Gastroesophageal sphincter (tissue), 3 donors: ENCODE data around the gene TEX2.

Source experiments
- EP300 ChIP-seq: sonication (generic); formaldehyde crosslinking; IDR thresholded peaks from one replicate; pipeline ENCODE4 v1.6.1; 2017; ENCODE audit warnings: antibody characterized with exemption, mild to moderate bottlenecking
- POLR2A ChIP-seq, 2 donors: fragments of 450-650 bp; IDR thresholded peaks; one replicate each; pipeline ENCODE4 v1.6.1; 2017; ENCODE audit warnings: antibody characterized with exemption in 2 of 2, mild to moderate bottlenecking in 2 of 2, moderate library complexity in 1 of 2
- TF ChIP-seq, protein P1 (sequence below), 4 experiments: fragments of 200-600 bp in 2 of 4; fragments of 450-650 bp in 2 of 4; sonication (generic) in 1 of 4; IDR thresholded peaks; one replicate each; pipeline ENCODE4 v1.5.1; 2017 to 2019; ENCODE audit warnings: antibody characterized with exemption in 4 of 4, mild to moderate bottlenecking in 2 of 4, moderate library complexity in 2 of 4

DNA sequence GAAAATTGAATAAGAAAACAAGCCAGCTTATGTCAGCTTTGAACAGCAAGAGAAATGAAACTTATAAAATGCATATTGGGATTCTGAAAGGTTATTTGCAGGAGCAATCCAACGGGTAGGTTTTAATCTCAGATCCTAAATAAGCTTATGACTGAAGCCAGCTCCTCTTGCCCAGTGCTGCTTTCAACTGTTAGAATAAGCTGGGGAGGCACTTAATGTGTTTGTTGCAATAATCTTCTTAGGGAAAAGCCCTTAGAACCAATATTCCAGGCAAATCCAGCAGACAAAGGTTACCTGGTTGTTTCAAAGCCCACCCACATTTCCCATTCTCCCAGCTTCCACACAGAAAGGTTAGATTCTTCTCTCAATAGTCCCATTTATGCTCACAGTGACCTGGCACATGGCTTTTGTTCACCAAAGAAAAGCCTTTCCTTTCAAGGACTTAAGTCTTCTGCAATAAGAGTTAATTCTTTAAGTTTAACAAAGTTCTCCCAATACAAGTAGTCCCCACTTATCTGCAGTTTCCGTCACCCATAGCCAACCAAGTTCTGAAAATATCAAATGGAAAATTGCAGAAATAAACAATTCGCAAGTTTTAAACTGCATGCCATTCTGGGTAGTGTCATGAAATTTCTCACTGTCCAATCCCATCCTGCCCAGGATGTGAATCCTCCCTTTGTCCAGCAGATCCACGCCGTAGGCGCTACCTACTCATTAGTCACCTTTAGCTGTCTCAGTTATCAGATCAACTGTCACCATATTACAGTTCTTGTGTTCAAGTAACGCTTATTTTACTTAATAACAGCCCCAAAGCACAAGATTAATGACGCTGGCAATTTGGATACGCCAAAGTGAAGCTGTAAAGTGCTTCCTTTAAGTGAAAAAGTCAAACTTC is 5.9 kb downstream of the TEX2 start:
- TF ChIP-seq, protein P1, sequence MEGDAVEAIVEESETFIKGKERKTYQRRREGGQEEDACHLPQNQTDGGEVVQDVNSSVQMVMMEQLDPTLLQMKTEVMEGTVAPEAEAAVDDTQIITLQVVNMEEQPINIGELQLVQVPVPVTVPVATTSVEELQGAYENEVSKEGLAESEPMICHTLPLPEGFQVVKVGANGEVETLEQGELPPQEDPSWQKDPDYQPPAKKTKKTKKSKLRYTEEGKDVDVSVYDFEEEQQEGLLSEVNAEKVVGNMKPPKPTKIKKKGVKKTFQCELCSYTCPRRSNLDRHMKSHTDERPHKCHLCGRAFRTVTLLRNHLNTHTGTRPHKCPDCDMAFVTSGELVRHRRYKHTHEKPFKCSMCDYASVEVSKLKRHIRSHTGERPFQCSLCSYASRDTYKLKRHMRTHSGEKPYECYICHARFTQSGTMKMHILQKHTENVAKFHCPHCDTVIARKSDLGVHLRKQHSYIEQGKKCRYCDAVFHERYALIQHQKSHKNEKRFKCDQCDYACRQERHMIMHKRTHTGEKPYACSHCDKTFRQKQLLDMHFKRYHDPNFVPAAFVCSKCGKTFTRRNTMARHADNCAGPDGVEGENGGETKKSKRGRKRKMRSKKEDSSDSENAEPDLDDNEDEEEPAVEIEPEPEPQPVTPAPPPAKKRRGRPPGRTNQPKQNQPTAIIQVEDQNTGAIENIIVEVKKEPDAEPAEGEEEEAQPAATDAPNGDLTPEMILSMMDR (IDR thresholded peaks at IDR 0.05), result no peak
- no peak for TF ChIP-seq EP300
- no peak for TF ChIP-seq POLR2A (IDR thresholded peaks at IDR 0.05)
